Keratinocyte (primary cell): Measurements from ENCODE around the gene STON1.

Experiments
- EZH2 ChIP-seq: IDR thresholded peaks from one replicate; pipeline ENCODE4 v1.6.1; 2012; ENCODE audit warnings: inconsistent platforms, mild to moderate bottlenecking, low read length, moderate library complexity
- TF ChIP-seq, protein P1 (sequence below), 3 experiments: IDR thresholded peaks in 1 of 3; conservative IDR thresholded peaks in 1 of 3; optimal IDR thresholded peaks in 1 of 3; 2 replicates in 2 of 3; 3 replicates in 1 of 3; pipeline versions ENCODE3 to v1.5.1; 2011; ENCODE audit warnings: low read length in 3 of 3, mild to moderate bottlenecking in 3 of 3, moderate library complexity in 2 of 3, control low read depth in 1 of 3, inconsistent platforms in 1 of 3; ENCODE audit not compliant: insufficient read depth in 2 of 3; ENCODE audit errors: extremely low read depth in 1 of 3

DNA sequence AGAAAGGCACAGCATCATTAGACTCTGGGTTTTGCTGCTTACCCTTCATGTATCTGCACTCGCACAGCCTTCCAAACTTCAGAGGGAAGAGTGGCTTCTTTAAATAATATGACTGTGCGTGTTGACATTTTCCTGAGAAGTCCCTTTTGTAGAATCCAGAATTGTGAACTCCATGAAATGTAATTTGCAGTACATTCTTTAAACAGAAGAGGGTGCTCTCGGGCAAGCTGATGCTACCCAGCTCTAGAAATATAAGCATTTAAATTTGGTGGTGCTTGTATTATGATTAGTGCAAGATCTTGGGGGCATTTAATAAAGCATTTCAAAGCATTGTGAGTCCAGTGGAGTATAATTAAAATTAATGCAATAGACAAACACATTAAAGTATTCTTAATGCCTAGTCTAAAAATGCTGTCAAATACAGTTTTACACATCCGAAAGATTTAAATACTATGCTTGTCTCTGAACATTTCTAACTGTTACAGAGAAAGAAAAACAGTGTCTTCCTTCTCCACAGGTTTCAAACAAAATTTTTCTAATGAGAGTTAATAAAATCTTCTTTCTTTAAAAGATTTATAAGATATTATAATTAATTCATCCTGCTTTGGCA lies 70.4 kb downstream of the STON1 start:
- TF ChIP-seq, protein P1, sequence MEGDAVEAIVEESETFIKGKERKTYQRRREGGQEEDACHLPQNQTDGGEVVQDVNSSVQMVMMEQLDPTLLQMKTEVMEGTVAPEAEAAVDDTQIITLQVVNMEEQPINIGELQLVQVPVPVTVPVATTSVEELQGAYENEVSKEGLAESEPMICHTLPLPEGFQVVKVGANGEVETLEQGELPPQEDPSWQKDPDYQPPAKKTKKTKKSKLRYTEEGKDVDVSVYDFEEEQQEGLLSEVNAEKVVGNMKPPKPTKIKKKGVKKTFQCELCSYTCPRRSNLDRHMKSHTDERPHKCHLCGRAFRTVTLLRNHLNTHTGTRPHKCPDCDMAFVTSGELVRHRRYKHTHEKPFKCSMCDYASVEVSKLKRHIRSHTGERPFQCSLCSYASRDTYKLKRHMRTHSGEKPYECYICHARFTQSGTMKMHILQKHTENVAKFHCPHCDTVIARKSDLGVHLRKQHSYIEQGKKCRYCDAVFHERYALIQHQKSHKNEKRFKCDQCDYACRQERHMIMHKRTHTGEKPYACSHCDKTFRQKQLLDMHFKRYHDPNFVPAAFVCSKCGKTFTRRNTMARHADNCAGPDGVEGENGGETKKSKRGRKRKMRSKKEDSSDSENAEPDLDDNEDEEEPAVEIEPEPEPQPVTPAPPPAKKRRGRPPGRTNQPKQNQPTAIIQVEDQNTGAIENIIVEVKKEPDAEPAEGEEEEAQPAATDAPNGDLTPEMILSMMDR (optimal IDR thresholded peaks at IDR 0.05 in 1 of 3, IDR thresholded peaks at IDR 0.05 in 1 of 3, conservative IDR thresholded peaks at IDR 0.05 in 1 of 3; ENCODE audit: extremely low read depth in 1 of 3, insufficient read depth in 2 of 3, low read length in 3 of 3): peak in 2 of 3 experiments; percentile 50 to 56
- no peak for TF ChIP-seq EZH2
